Esophagus muscularis mucosa (tissue), 3 donors: ENCODE results near the gene HOXB8.

Experiments
- POLR2A ChIP-seq: fragments of 450-650 bp; IDR thresholded peaks from one replicate; pipeline ENCODE4 v1.6.1; 2017; ENCODE audit warnings: antibody characterized with exemption, moderate library complexity, mild to moderate bottlenecking, low read depth
- POLR2AphosphoS5 ChIP-seq, 2 donors: sonication (generic); formaldehyde crosslinking; IDR thresholded peaks; one replicate each; pipeline ENCODE4 v1.6.1; 2017; ENCODE audit warnings: antibody characterized with exemption in 2 of 2
- TF ChIP-seq, protein P1 (sequence below), 3 experiments: fragments of 200-600 bp in 2 of 3; fragments of 450-650 bp in 1 of 3; sonication (generic) in 2 of 3; IDR thresholded peaks; one replicate each; pipeline ENCODE4 v1.5.1; 2017 to 2019; ENCODE audit warnings: antibody characterized with exemption in 3 of 3, mild to moderate bottlenecking in 2 of 3, moderate library complexity in 1 of 3

DNA sequence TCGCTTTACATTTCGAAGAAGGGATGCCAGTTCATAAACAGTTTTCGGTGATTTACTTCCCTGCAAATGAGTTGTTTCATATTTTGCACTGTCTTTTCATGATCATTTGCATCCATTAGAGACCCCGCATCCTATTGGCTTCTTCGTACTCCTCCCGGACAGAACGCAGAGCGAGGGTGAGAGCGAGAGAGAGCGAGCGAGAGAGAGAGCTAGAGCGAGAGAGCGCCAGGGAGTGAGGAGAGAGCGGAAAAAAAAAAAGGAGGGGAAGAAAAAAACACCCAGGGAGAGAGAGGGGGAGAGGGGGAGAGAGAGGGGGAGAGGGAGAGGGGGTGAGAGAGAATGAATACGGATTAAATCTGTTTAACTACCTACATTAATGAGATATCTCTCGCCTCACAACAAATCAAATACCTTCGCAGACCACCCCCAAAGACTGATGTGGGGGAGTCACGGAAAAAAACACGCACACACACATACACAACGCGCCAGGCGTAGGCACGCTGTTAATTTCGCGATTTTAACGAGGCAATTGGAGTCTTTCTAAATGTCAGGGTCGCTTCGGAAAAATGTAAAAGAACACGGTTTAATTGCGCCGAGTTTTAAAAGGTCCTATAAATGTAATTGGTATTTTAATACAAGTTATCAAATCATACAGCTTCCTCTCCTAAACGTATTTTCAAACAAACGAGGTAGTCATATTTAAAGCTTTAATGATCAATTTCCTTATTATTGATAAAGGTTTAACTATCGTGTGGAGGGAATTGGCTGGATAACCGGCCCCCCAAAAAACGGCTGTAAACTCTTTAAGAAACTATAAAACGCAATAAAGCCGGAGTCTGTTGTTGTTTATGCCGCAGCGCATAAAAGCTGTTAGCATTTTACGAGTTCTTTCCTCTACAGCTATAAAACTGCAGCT is at the start of gene HOXB8:
- TF ChIP-seq, protein P1, sequence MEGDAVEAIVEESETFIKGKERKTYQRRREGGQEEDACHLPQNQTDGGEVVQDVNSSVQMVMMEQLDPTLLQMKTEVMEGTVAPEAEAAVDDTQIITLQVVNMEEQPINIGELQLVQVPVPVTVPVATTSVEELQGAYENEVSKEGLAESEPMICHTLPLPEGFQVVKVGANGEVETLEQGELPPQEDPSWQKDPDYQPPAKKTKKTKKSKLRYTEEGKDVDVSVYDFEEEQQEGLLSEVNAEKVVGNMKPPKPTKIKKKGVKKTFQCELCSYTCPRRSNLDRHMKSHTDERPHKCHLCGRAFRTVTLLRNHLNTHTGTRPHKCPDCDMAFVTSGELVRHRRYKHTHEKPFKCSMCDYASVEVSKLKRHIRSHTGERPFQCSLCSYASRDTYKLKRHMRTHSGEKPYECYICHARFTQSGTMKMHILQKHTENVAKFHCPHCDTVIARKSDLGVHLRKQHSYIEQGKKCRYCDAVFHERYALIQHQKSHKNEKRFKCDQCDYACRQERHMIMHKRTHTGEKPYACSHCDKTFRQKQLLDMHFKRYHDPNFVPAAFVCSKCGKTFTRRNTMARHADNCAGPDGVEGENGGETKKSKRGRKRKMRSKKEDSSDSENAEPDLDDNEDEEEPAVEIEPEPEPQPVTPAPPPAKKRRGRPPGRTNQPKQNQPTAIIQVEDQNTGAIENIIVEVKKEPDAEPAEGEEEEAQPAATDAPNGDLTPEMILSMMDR (IDR thresholded peaks at IDR 0.05), result no peak
- TF ChIP-seq POLR2A (no peak), POLR2AphosphoS5 (IDR thresholded peaks at IDR 0.05) (no peak)
